HG03342 (cell line): Measurements from ENCODE around the gene PROSER2.

Experiments
- ATAC-seq: cut with Tn5 transposase; IDR thresholded peaks from one replicate; pipeline ENCODE4 v1.9.1; 2021; ENCODE audit warnings: mild to moderate bottlenecking, moderate library complexity; ENCODE audit not compliant: unreplicated experiment

PROSER2 gene

GRCh38 chr10:11901833-11902475 is 78.8 kb downstream of the PROSER2 start:
- ATAC-seq, result no peak

- no peak for ATAC-seq
Measured at GRCh38 chr10:11902646-11903045, 79.5 kb downstream of the PROSER2 start.

GRCh38 chr10:11906714-11907113 is 83.6 kb downstream of the PROSER2 start:
- ATAC-seq, result no peak

DNA sequence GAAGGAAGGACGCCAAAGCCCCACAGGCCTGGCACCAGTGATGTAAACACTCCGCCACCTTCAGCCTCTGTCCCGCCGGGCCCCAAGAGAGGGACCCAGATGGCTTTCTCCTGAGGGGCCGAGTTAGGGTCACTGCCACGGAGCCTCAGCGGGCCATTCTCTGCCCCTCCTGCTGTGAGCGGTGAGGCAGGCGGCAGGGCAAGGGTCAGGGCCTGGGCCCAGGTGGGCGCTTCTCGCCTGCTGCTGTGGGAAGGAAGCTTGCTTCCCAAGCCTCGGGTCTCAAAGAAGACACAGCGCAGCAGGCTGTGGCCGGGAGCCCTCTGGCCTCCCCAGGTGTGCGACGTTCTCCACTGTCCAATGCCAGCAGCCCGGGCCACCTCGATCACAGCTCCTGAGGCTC is 84.8 kb downstream of the PROSER2 start:
- no peak for ATAC-seq

DNA sequence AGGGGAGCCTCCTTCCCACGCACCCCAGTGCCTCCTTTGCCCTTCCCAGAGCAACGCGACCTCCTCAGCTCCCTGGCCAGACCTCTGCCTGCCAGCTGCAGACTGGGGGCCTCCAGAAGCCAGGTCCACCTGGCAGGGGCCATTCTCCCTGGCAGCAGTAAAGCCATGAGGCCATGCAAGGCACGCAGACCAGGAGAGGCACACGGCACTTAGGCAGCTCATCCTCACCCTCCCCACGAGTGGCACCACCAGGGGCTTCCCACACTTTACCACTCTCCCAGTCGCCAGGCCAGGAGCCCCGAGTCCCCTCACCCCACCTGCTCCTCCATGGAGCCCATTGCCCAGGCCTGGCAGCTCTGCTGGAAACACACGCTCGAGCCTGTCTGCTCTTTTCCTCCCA is 85.4 kb downstream of the PROSER2 start:
- ATAC-seq, result no peak

- ATAC-seq, result no peak
Measured at GRCh38 chr10:11908991-11909390, 85.8 kb downstream of the PROSER2 start.

GRCh38 chr10:11909618-11910017 is 86.5 kb downstream of the PROSER2 start:
- ATAC-seq, result no peak

GRCh38 chr10:11910102-11910501 is 86.9 kb downstream of the PROSER2 start:
- no peak for ATAC-seq

- no peak for ATAC-seq
Measured at GRCh38 chr10:11913079-11913641, 90.0 kb downstream of the PROSER2 start.

DNA sequence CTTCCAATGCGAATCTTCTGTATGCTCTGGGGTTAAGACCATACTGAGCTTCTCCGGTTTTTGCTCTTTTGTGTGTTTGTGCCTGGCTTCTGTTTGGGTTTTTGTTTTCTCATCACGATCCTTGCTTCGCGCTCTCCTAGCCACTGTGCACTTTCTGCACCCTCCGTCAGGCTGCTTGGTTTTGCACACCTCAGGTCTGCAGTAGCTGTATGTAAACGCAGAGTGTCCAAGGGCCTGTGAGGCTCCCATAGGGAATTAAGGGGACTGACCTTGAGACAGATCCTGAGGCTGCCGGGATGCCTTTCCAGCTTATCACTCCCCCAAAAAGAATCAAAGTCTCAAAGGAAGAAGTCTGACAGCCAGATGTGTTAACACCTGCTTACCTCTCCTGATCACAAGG is 95.2 kb downstream of the PROSER2 start:
- ATAC-seq, result no peak

- ATAC-seq, result no peak
Measured at GRCh38 chr10:11919271-11919670, 96.1 kb downstream of the PROSER2 start.
